Ammon's horn (tissue), 1 donor: ENCODE measurements around the gene GRHL3.
"Not testable (repeated sequence)": the region's sequence is repeated elsewhere in the genome, so short reads cannot be mapped to it uniquely, and the experiment has no call there.

Experiments
- DNase-seq: peaks from one replicate; pipeline ENCODE4 v3.0.0-alpha.2; 2016; ENCODE audit warnings: low spot score

GRHL3 gene

DNA sequence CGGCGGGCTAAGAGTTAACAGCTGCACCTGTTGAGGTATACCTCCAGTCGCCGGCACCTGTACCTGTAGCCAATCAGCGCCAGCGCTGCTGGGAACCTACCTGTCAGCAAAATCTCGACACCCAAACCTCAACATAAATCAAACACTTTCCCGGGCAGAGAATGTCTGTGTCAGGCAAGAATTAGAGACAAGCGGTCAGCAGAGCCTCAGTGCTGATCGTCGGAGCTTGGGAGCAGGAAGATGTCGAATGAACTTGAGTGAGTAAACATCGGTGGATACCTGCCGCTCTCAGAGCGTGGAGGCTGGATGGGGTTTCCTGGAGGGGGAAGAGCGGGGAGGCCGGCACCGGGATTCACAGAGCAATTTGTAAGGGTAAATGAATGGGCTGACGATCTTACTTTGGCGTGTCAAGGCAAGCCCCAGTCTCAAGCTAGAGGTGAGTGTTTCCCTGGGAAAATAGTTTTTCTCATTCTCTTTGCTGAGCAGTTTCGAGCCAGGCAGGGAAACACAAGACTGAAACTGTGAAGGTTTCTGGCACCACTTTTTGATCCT is at the start of gene GRHL3:
Gene GRHL3 (plus strand): TSS at position 46 of the 552 bp plus-strand sequence. CDS start 195 bp downstream, at position 241.
- DNase-seq, result no peak

DNA sequence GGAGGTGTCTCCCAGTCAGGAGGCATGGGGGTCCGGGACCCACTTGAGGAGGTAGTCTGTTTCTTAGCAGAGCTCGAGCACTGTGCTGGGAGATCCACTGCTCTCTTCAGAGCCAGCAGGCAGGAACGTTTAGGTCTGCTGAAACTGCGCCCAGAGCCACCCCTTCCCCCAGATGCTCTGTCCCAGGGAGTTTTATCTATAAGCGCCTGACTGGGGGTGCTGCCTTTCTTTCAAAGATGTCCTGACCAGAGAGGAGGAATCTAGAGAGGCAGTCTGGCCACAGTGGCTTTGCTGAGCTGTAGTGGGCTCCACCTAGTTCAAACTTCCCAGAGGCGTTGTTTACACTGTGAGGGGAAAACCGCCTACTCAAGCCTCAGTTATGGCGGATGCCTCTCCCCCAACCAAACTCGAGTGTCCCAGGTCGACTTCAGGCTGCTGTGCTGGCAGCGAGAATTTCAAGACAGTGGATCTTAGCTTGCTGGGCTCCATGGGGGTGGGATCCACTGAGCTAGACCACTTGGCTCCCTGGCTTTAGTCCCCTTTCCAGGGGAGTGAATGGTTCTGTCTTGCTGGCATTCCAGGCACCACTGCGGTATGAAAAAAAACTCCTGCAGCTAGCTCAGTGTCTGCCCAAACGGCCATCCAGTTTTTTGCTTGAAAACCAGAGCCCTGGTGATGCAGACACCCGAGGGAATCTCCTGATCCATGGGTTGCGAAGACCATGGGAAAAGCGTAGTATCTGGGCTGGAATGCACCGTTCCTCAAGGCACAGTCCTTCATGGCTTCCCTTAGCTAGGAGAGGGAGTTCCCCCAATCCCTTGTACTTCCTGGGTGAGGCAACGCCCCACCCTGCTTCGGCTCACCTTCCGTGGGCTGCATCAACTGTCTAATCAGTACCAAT is 44.7 kb upstream of the GRHL3 start:
- DNase-seq, result not testable (repeated sequence)

DNA sequence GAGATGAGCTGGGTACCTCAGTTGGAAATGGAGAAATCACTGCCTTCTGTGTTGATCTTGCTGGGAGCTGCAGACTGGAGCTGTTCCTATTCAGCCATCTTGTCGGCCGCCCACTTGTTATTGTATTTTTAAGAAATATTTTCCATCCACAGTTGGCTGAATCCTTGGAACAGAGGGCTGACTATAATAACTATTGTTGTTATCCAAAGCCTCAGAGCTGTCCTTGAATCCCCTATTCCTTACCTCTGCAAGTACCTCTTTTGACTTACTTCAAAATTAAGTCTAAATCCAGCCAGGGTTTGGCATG is 44.1 kb upstream of the GRHL3 start:
- DNase-seq, result no peak

DNA sequence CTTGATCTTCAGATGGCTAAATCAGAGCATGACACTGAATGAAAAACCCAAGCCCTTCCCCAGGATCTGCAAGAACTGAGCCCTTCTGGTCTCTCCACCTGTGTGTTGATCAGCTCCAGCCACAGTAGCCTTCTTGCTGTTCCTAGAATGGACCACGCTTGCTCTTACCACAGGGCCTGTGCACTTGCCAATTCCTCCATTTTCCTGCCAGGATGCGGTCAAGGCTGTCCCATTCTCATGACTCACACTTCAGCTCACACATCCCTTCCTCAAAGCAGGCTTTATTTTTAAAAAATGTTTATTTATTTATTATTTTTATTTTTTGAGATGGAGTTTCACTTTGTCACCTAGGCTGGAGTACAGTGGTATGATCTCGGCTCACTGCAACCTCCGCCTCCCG is 43.6 kb upstream of the GRHL3 start:
- no peak for DNase-seq

DNA sequence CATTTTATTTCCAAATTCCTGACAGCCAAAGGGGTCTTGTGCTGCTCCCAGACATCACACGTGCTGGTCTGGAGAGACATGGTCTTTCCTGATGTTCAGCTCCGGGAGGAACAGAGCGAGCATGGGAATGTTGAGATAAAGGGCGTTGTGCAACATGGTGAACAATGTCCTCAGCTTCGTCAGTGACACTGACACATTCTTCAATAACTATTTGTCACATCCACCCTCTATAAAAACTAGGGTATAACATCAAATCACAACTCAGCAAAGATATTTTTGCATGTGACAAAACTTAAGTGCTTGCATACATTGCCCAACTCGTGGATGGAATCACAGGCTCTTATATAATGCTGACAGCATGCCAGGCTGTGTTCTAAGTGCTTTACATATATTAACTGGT is 42.4 kb upstream of the GRHL3 start:
- DNase-seq, result no peak

DNA sequence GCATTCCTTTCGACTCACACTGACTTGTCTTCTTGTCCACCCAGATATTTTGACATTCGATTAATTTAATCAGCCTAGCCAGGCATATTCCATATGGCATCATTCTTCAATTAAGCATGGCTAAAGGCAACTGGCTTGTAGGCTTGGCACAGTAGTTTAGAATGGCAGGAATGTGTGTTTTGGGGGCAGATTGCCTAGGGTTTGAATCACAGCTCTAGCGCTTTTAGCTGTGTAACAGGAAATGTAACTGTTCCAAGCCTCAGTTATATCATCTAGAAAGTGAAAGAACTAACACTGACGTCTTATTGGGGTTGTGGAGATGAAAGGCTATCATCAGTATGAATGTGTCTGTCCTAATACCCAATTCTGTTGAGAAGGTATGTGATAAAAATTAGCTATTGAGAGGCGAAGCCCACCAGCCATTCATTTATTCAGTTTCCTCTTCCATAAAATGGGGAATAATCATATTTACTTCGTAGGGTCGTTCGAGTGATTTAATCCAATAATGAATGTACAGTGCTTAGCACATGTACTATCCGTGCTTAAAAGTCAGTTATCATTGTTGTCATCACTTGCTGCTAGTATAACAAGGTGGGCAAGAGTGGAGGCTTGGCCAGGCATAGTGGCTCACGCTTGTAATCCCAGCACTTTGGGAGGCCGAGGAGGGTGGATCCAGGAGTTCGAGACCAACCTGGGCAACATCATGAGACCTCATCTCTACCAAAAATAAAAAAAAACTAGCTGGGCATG is 41.6 kb upstream of the GRHL3 start:
- DNase-seq, result peak; percentile 31

DNA sequence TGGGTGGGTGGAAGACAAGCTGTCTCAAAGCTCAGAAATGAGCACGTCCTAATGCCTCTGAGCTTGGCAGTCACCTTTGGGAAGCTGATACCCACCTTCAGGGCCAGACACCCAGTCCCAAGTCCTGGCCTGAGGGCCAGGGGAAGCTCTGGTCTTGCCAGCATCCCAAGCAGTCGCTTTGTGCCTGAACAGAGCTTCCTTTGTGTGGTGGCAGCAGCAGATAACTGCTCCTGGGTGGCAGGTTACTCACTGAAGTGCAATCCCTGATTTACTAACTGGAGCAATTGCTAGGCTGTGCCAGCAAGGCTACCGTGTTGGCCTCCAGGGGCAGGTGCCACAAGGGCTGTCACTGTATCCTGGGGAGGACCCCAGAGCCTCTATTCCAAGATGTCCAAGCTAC is 40.4 kb upstream of the GRHL3 start:
- DNase-seq, result no peak

DNA sequence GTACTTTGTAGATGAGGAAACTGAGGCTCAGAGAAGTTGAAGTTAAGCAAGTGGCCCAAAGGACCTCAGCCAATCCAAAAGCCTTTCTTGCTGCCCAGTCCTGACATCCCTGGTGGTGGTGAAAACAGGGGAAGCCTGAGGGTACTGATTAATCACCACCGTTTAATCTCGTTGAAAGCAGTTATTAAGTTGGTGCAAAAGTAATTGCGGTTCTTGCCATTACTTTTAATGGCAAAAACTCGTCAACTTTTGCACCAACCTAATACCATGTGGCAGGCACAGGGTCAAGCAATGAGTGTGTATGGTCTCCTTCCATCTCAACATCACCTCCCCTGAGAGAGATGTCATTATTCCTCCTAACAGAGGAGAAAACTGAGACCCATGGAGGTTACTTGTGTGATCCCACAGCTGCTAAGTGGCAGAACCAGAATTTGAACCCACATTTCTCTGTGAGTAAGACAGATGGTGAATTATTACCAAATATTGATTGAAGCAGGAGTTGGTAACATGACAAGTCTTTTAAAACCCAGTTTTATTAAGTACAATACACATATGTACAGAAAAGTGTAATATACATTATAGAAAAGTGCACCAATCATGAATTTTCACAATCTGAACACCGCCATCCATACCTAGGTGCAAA is 39.4 kb upstream of the GRHL3 start:
- DNase-seq, result no peak

DNA sequence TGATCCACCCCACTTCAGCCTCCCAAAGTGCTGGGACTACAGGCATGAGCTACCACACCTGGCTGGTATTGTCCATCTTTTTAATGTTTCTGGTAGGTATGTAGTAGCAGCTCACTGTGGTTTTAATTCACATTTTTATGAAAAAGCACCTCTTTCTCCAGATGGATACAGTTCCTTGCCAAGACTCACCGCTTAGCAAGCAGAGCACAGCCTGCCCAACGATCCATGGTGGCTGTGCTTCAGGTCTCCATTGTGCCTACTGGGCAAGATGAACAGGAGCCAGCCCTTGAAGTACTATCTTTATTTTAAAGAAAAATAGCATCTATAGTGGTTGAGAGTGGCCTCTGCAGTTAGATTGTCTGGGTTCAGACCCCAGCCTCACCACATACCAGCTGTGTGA is 37.6 kb upstream of the GRHL3 start:
- DNase-seq, result no peak

DNA sequence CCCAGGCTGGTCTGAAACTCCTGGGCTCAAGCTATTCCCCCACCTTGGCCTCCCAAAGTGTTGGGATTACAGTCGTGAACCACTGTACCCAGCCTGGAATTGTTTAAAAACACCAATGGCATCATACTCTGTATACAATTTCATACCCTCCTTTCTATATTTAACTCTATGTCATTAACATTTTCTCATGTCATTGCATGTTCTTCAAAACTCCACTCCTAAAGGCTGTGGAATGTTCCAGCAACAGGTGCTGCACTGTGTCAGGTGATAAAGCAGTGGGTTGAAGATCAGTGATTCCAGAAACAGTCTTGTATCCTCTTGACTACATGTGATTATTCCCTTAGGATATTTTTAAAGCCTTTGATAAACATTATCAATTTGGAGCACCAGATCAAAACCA is 36.7 kb upstream of the GRHL3 start:
- DNase-seq, result no peak

DNA sequence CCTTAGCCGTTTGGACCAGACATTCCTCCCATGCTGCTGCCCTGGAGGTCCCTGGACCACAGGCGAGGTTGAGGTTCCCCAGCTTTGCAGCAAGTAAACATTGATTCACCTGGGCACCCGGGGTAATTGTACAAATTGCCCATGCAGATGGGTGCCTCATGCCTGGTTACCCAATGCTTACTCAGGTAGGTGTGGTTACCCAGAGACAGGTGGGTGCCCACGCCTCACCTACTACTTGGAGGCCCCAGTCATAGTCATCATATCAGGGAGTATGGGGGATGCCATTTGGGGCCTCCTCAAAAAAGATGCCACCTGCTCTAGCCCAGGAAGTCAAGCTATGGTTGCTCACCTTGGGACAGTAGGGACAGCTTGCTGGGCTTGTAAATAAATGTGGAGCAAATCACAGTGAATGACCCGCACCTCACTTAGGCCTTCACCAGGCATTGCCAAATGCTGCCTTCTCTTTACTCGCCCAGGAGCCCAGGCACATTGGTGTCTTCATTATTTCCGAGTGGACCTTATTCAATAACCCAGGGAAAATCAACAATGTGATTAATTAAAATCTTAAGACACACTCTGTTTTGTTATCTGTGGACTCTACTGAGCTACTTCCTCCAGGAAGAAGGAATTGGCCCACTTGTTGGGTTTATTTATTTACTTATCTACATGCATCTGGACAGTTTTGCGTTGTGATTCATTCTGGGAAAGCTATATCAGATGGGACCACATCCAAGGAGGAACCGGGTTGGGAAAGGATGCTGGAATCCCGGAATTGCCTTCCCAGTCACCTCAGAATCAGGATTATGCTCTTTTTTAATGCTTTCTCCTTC is 35.6 kb upstream of the GRHL3 start:
- no peak for DNase-seq

DNA sequence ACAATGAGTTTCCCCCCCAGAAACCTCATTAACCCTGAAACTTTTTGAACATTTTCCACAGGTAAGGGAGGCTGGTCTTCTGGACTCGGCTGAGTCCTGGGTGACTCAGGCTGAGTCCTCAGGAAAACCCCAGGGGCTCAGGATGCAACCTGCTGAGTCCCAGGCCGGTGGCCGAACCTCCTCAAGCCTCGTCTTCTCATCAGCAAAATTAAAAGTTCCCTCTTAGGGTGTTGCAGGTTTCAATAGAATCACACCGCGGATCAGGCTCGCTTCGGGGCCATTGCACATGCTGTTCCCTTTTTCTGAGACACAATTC is 35.0 kb upstream of the GRHL3 start:
- no peak for DNase-seq

DNA sequence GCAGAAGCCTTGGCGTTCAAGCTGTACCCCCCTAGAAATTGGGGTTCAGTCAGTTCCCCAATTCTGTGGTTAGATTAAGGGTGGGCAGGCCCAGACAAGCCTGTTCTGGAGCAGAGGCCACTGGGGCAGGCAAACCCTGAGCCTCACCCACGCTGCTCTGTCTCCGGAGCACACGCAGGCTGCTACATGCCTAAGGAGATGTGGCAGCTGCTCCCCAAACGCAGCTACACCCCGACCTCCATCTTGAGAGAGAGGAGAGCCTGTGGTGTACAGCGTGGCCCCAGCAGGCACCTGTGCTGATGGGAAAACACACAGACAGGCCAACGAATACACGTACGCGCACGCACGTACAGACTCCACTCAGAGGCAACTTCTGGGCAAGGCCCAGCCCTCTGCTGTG is 33.9 kb upstream of the GRHL3 start:
- no peak for DNase-seq

DNA sequence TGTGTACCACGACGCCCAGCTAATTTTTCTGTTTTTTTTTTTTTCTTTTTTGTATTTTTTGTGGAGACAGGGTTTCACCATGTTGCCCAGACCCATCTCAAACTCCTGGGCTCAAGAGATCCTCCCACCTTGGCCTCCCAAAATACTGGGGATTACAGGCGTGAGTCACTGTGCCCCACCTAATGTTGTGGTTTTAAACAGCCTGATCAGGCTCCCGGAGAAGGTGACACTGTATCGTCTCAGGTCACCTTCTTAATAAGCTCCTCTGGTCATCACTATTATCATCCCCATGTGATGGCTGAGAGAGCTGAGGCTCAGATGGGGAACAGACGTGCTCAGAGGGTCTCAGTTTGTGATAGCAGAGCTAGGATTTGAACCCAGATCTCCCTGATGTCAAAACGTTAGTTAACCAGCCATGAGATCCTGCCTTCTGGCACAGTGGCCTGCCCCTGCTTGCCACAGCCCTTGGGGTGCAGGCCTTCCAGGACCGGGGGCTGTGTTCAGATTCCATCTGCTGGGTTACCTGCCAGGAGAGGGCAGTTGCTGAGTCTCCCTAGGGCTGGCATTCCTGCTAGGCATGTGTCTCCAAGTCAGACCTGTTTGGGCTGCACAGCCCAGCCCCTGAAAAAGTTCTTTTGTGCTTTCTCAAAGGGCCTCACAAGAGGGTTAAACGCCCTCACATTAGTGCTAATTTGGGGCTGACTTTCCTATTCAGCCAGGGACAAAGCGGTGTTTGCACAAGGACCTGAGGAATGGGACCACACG is 32.7 kb upstream of the GRHL3 start:
- DNase-seq, result no peak

DNA sequence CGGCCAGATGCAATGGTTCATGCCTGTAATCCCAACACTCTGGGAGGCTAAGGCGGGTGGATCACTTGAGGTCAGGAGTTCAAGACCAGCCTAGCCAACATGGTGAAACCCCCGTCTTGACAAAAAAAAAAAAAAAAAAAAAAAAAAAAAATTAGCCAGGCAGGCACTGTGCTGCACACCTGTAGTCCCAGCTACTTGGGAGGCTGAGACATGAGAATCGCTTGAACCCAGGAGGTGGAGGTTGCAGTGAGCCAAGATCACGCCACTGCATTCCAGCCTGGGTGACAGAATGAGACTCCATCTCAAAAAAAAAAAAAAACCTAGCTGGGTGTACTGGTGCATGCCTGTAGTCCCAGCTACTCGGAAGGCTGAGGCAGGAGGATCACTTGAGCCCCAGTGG is 31.4 kb upstream of the GRHL3 start:
- not testable (repeated sequence) for DNase-seq

DNA sequence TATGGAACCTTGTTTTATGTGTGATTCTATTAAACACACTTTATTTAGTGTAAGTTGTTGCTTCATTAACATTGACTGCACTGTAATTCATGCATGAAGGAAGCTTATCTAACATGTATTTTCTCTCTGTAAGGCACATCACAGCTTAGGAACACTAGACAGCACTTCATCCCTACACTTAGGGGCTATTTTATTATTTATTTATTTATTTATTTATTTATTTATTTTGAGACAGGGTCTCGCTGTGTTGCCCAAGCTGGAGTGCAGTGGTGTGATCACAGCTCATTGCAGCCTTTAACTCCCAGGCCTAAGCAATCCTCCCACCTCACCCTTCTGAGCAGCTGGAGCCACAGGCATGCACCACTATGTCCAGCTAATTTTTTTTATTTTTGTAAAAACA is 30.7 kb upstream of the GRHL3 start:
- no peak for DNase-seq

DNA sequence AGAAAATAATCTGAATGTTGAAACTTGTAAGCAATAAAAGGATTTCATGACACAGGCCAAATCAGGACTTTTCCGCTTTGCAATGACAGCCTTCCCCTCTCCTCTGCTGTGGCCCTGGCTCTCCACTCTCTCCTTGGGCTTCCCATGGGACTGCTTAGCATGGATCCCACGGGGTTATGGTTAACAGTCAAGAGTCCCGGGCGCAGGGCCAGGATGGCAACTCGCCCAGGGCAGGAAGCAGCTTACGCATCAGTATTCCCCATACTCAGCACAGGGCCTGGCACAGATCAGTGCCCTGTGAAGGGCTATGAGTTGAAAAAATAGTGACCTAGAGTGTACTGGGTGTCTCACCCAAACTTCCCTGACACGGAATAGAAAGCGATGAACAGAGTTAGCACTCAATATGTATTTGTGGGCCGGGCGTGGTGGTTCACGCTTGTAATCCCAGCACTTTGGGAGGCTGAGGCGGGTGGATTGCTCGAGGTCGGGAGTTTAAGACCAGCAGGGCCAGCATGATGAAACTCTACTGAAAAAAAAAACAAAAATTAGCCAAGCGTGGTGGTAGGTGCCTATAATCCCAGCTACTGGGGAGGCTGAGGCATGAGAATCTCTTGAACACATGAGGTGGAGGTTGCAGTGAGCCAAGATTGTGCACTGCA is 29.1 kb upstream of the GRHL3 start:
- DNase-seq, result peak; percentile 92

DNA sequence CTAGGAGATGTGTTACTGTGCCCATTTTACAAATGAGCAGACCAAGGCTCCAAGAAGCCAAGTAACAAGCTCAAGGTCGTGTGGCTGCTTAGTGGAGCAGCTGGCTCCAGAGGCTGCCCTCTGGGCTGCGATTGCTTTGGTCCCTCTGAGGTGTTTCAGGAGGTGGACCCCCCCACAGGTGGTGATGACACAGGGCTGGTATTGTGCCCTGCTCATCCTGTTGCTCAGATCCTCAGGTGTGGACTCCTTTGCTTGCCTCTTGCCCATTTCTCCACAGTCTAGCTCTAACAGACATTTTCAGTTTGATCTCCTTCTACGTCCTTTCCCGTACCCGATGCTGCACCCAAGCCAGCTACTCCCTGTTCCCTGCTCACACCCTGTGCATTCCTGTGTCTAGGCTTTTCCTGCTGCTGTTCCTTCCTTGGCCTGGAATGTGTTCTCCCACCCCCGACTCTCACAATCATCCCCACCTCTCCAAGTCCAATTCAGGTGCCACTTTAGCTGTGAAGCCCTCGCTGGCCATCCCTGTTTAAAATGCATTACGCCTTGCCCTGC is 28.1 kb upstream of the GRHL3 start:
- no peak for DNase-seq

DNA sequence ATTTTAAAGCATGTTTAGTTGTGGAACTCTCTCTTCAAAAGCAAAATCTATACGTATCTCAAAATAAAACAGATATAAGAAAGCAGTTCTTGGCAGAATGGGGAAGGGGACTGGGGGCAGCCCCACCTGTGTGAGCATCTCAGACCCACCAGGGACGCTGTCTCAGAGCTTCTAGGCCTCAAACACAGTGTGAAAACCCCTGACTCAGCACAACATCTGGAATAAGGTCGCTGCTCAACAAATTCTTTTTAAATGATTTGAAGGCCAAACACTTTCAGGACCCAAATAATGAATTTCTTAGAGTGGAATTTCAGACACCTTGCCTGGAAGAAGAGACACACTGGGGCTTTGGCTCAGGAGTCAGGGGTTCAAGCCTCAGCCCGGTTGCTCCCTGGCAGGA is 27.1 kb upstream of the GRHL3 start:
- DNase-seq, result no peak

DNA sequence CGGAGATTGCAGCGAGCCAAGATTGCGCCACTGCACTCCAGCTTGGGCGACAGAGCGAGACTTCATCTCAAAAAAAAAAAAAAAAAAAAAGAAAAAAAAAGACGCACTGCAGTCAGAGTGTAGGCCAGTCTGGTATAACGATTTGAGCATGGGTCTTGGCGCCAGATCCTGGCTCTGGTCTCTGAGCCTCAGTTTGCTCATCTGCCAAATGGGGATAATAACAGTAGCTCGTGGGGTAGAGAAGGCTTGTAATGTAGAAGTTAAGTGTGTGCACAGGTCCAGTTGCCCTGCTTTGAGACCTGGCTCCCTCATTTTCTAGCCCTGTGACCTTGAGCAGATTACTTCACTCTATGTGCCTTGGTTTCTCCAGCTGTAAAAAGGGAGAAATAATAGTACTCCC is 26.3 kb upstream of the GRHL3 start:
- DNase-seq, result no peak
